Naive B cell (primary cell): ENCODE results near the gene NIM1K. TPM values are rescaled to one million over a fixed set of nuclear protein-coding genes. Genes with fewer than 3 reads are reported as not detected.

Experiments used
- ATAC-seq, 2 donors: fragments of 150-1000 bp; cut with Tn5 transposase; 2 replicates each; pipeline ENCODE4 v1.10.0; 2021; ENCODE audit warnings: low read depth in 2 of 2, mild to moderate bottlenecking in 2 of 2, moderate library complexity in 2 of 2
- DNase-seq: peaks from one replicate; pipeline ENCODE4 v3.0.0; 2022
- H3K27ac Mint-ChIP-seq, 6 donors: one replicate each; pipeline ENCODE4 v1.8.0; 2020 to 2022; ENCODE audit warnings: mild to moderate bottlenecking in 6 of 6, mixed read lengths in 6 of 6, moderate library complexity in 5 of 6, inconsistent platforms in 2 of 6
- H3K27me3 Mint-ChIP-seq, 3 donors: one replicate each; pipeline ENCODE4 v1.8.0; 2021 to 2022; ENCODE audit warnings: mixed read lengths in 3 of 3, mild to moderate bottlenecking in 1 of 3
- H3K36me3 Mint-ChIP-seq, 2 donors: one replicate each; pipeline ENCODE4 v1.8.0; 2020 to 2022; ENCODE audit warnings: mixed read lengths in 2 of 2, inconsistent platforms in 1 of 2, mild to moderate bottlenecking in 1 of 2
- H3K4me1 Mint-ChIP-seq, 3 donors: one replicate each; pipeline ENCODE4 v1.8.0; 2020 to 2022; ENCODE audit warnings: mixed read lengths in 3 of 3, inconsistent platforms in 1 of 3, mild to moderate bottlenecking in 1 of 3, moderate library complexity in 1 of 3
- H3K4me3 Mint-ChIP-seq, 8 donors: one replicate each; pipeline ENCODE4 v1.8.0; 2020 to 2022; ENCODE audit warnings: mild to moderate bottlenecking in 8 of 8, mixed read lengths in 8 of 8, moderate library complexity in 8 of 8, inconsistent platforms in 2 of 8
- H3K9me3 Mint-ChIP-seq, 7 donors: one replicate each; pipeline ENCODE4 v1.8.0; 2020 to 2022; ENCODE audit warnings: mixed read lengths in 7 of 7, mild to moderate bottlenecking in 5 of 7, inconsistent platforms in 2 of 7, moderate library complexity in 1 of 7
- polyA plus RNA-seq, 6 donors: library from polyadenylated mRNA; unstranded; fragments of 300-500 nt; fragmentation: Illumina TruSeq; gene quantifications; one replicate each; pipeline ENCODE4 v1.2.3, GENCODE V29; 2021; ENCODE audit warnings: low read depth in 6 of 6

Gene NIM1K
- under 1 TPM in 4 of 6 donors, not detected in 2; 0.09 to 0.90 (median 0.22) TPM for polyA plus RNA-seq

GRCh38 chr5:43191740-43192557 is at the start of gene NIM1K:
Gene NIM1K, plus strand, starts transcription at chr5:43192225. Its CDS starts 53,551 bp downstream, at chr5:43245776.
- peak within 1 kb of the TSS; percentile 19 to 95 (median 82) for H3K27ac Mint-ChIP-seq
- peak; percentile 48 for ATAC-seq

GRCh38 chr5:43145071-43145470 is 47.0 kb upstream of the NIM1K start:
- Mint-ChIP-seq H3K9me3 (no peaks in the 10 kb centered on the region), H3K36me3 (peaks cover 0 to 5% of the 10 kb centered on the region in 2 donors), H3K27me3 (no peaks in the 10 kb centered on the region), H3K27ac (no peak overlapping the region), H3K4me3 (no peak overlapping the region), H3K4me1 (peaks cover 0 to 4% (median 3%) of the 10 kb centered on the region in 3 donors)
- no peak for DNase-seq
- no peak for ATAC-seq

More at GRCh38 chr5:43191740-43192557, at the start of gene NIM1K:
- H3K36me3 Mint-ChIP-seq, result no peaks in the 10 kb centered on the region
- peak; percentile 36 for DNase-seq
- H3K4me3 Mint-ChIP-seq, result peak within 1 kb of the TSS; percentile 81 to 93 (median 91)
- H3K9me3 Mint-ChIP-seq, result peaks cover 0 to 6% (median 0%) of the 10 kb centered on the region in 7 donors
- H3K4me1 Mint-ChIP-seq, result peaks cover 19 to 30% (median 26%) of the 10 kb centered on the region in 3 donors
- peaks cover 7 to 25% (median 19%) of the 10 kb centered on the region in 3 donors for H3K27me3 Mint-ChIP-seq

GRCh38 chr5:43146958-43147357 is 45.1 kb upstream of the NIM1K start:
- no peak overlapping the region for H3K27ac Mint-ChIP-seq
- H3K27me3 Mint-ChIP-seq, result no peaks in the 10 kb centered on the region
- no peak for ATAC-seq
- H3K36me3 Mint-ChIP-seq, result peaks cover 0 to 5% of the 10 kb centered on the region in 2 donors
- no peak for DNase-seq
- peaks cover 0 to 4% (median 3%) of the 10 kb centered on the region in 3 donors for H3K4me1 Mint-ChIP-seq
- H3K4me3 Mint-ChIP-seq, result peak overlapping the region in 1 of 8 donors; percentile 9
- no peaks in the 10 kb centered on the region for H3K9me3 Mint-ChIP-seq

- no peak for DNase-seq
- Mint-ChIP-seq H3K27ac (no peak overlapping the region), H3K4me1 (peaks cover 3 to 4% (median 3%) of the 10 kb centered on the region in 3 donors), H3K4me3 (no peak overlapping the region), H3K27me3 (no peaks in the 10 kb centered on the region), H3K9me3 (no peaks in the 10 kb centered on the region), H3K36me3 (peaks cover 0 to 2% of the 10 kb centered on the region in 2 donors)
- ATAC-seq, result no peak
These were observed 43.6 kb upstream of the NIM1K start for GRCh38 chr5:43148417-43148816.

GRCh38 chr5:43149231-43149630 is 42.8 kb upstream of the NIM1K start:
- Mint-ChIP-seq H3K27ac (no peak overlapping the region), H3K4me1 (peaks cover 3 to 4% (median 3%) of the 10 kb centered on the region in 3 donors), H3K9me3 (no peaks in the 10 kb centered on the region), H3K36me3 (no peaks in the 10 kb centered on the region), H3K4me3 (no peak overlapping the region), H3K27me3 (no peaks in the 10 kb centered on the region)
- no peak for DNase-seq
- ATAC-seq, result no peak

- H3K27ac Mint-ChIP-seq, result no peak overlapping the region
- no peaks in the 10 kb centered on the region for H3K36me3 Mint-ChIP-seq
- no peak overlapping the region for H3K4me3 Mint-ChIP-seq
- H3K9me3 Mint-ChIP-seq, result no peaks in the 10 kb centered on the region
- H3K27me3 Mint-ChIP-seq, result no peaks in the 10 kb centered on the region
- peaks cover 3 to 4% (median 3%) of the 10 kb centered on the region in 3 donors for H3K4me1 Mint-ChIP-seq
- DNase-seq (no peak), ATAC-seq (no peak)
These were observed 42.0 kb upstream of the NIM1K start for GRCh38 chr5:43150075-43150474.

GRCh38 chr5:43150748-43151147 is 41.3 kb upstream of the NIM1K start:
- no peaks in the 10 kb centered on the region for H3K27me3 Mint-ChIP-seq
- ATAC-seq (no peak), DNase-seq (no peak)
- no peak overlapping the region for H3K27ac Mint-ChIP-seq
- no peaks in the 10 kb centered on the region for H3K9me3 Mint-ChIP-seq
- H3K36me3 Mint-ChIP-seq, result no peaks in the 10 kb centered on the region
- no peak overlapping the region for H3K4me3 Mint-ChIP-seq
- peaks cover 3 to 4% (median 3%) of the 10 kb centered on the region in 3 donors for H3K4me1 Mint-ChIP-seq

GRCh38 chr5:43152946-43153345 is 39.1 kb upstream of the NIM1K start:
- Mint-ChIP-seq H3K27me3 (no peaks in the 10 kb centered on the region), H3K4me3 (no peak overlapping the region), H3K27ac (no peak overlapping the region), H3K4me1 (peaks cover 3 to 7% (median 4%) of the 10 kb centered on the region in 3 donors), H3K9me3 (no peaks in the 10 kb centered on the region), H3K36me3 (no peaks in the 10 kb centered on the region)
- ATAC-seq, result no peak
- no peak for DNase-seq

GRCh38 chr5:43154469-43154868 is 37.6 kb upstream of the NIM1K start:
- no peak overlapping the region for H3K27ac Mint-ChIP-seq
- H3K36me3 Mint-ChIP-seq, result no peaks in the 10 kb centered on the region
- DNase-seq (no peak), ATAC-seq (no peak)
- no peak overlapping the region for H3K4me3 Mint-ChIP-seq
- no peaks in the 10 kb centered on the region for H3K9me3 Mint-ChIP-seq
- peaks cover 0 to 7% (median 0%) of the 10 kb centered on the region in 3 donors for H3K4me1 Mint-ChIP-seq
- H3K27me3 Mint-ChIP-seq, result no peaks in the 10 kb centered on the region

- no peaks in the 10 kb centered on the region for H3K36me3 Mint-ChIP-seq
- no peak overlapping the region for H3K27ac Mint-ChIP-seq
- DNase-seq, result no peak
- H3K4me3 Mint-ChIP-seq, result no peak overlapping the region
- H3K9me3 Mint-ChIP-seq, result no peaks in the 10 kb centered on the region
- H3K27me3 Mint-ChIP-seq, result no peaks in the 10 kb centered on the region
- H3K4me1 Mint-ChIP-seq, result peaks cover under 1 to 7% (median 7%) of the 10 kb centered on the region in 3 donors
- no peak for ATAC-seq
These were observed 36.5 kb upstream of the NIM1K start for GRCh38 chr5:43155394-43156096.

- no peaks in the 10 kb centered on the region for H3K27me3 Mint-ChIP-seq
- H3K27ac Mint-ChIP-seq, result no peak overlapping the region
- DNase-seq (no peak), ATAC-seq (no peak)
- no peak overlapping the region for H3K4me3 Mint-ChIP-seq
- peaks cover 4 to 5% of the 10 kb centered on the region in 2 donors for H3K36me3 Mint-ChIP-seq
- H3K9me3 Mint-ChIP-seq, result no peaks in the 10 kb centered on the region
- peaks cover 9 to 15% (median 9%) of the 10 kb centered on the region in 3 donors for H3K4me1 Mint-ChIP-seq
These were observed 35.6 kb upstream of the NIM1K start for GRCh38 chr5:43156388-43156787.

GRCh38 chr5:43157068-43157467 is 35.0 kb upstream of the NIM1K start:
- DNase-seq (no peak), ATAC-seq (no peak)
- H3K4me3 Mint-ChIP-seq, result no peak overlapping the region
- peaks cover 10 to 18% (median 11%) of the 10 kb centered on the region in 3 donors for H3K4me1 Mint-ChIP-seq
- peaks cover 7 to 9% of the 10 kb centered on the region in 2 donors for H3K36me3 Mint-ChIP-seq
- no peak overlapping the region for H3K27ac Mint-ChIP-seq
- no peaks in the 10 kb centered on the region for H3K9me3 Mint-ChIP-seq
- H3K27me3 Mint-ChIP-seq, result no peaks in the 10 kb centered on the region

GRCh38 chr5:43161244-43161643 is 30.8 kb upstream of the NIM1K start:
- peak; percentile 5 for DNase-seq
- no peaks in the 10 kb centered on the region for H3K9me3 Mint-ChIP-seq
- H3K4me3 Mint-ChIP-seq, result no peak overlapping the region
- H3K4me1 Mint-ChIP-seq, result peaks cover 12 to 21% (median 16%) of the 10 kb centered on the region in 3 donors
- H3K27me3 Mint-ChIP-seq, result no peaks in the 10 kb centered on the region
- ATAC-seq, result peak; percentile 48 to 55
- H3K36me3 Mint-ChIP-seq, result peaks cover 31 to 32% of the 10 kb centered on the region in 2 donors
- H3K27ac Mint-ChIP-seq, result peak overlapping the region in 5 of 6 donors; percentile 0 to 80 (median 67)
